Chondrocyte (in vitro differentiated cells): ENCODE results near the gene KTN1. TPM values are rescaled to one million over a fixed set of nuclear protein-coding genes. Genes with fewer than 3 reads are reported as not detected.

ENCODE experiments used
- DNase-seq: peaks from one replicate; pipeline ENCODE4 v3.0.0; 2021; ENCODE audit warnings: mixed read lengths, low spot score
- H3K27ac Mint-ChIP-seq: one replicate; pipeline ENCODE4 v1.8.0; 2021; ENCODE audit warnings: mild to moderate bottlenecking, moderate library complexity, mixed read lengths; ENCODE audit not compliant: unreplicated experiment
- H3K27me3 Mint-ChIP-seq: 2 replicates; pipeline ENCODE4 v1.8.0; 2021; ENCODE audit warnings: low read depth, mixed read lengths
- H3K36me3 Mint-ChIP-seq: 2 replicates; pipeline ENCODE4 v1.8.0; 2021; ENCODE audit warnings: low read depth, mixed read lengths
- H3K4me1 Mint-ChIP-seq: 2 replicates; pipeline ENCODE4 v1.8.0; 2021; ENCODE audit warnings: low read depth, mild to moderate bottlenecking, mixed read lengths
- H3K4me3 Mint-ChIP-seq: one replicate; pipeline ENCODE4 v1.8.0; 2021; ENCODE audit warnings: mild to moderate bottlenecking, moderate library complexity, mixed read lengths; ENCODE audit not compliant: unreplicated experiment
- H3K9me3 Mint-ChIP-seq: 2 replicates; pipeline ENCODE4 v1.8.0; 2021; ENCODE audit warnings: low read depth, mixed read lengths
- total RNA-seq: library from RNA; stranded (reverse); gene quantifications from 3 replicates; pipeline ENCODE4 v1.2.1, GENCODE V29; 2021
- TF ChIP-seq, protein P1 (sequence below): fragments of 200-600 bp; sonication (generic); IDR thresholded peaks from 2 replicates; pipeline ENCODE4 v1.5.0; 2021; ENCODE audit warnings: antibody characterized with exemption, mild to moderate bottlenecking, moderate library complexity

KTN1 gene
- total RNA-seq, 1 donor from 2014 or later: 137 TPM

DNA sequence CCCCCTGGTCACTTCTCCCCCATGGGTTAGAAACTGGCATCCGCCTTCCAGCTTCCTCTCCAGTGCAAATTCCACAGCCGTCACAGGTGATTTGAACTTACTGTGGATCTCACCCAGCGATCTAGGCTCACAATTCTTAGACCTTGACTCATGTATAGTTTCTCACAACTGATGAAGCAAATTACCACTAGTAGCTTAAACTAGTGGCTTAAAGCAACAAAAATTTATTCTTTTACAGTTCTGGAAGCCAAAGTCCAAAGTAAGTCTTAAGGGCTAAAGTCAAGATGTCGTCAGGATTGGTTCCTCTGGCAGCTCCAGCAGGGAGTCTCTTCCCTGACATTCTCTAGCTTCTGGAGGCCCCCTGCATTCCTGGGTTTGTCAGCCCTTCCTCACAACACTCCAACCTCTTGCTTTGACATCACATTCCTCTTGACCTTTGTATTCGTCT lies 117.4 kb downstream of the KTN1 start:
- H3K27me3 Mint-ChIP-seq: no peaks in the 10 kb centered on the region
- TF ChIP-seq, protein P1, sequence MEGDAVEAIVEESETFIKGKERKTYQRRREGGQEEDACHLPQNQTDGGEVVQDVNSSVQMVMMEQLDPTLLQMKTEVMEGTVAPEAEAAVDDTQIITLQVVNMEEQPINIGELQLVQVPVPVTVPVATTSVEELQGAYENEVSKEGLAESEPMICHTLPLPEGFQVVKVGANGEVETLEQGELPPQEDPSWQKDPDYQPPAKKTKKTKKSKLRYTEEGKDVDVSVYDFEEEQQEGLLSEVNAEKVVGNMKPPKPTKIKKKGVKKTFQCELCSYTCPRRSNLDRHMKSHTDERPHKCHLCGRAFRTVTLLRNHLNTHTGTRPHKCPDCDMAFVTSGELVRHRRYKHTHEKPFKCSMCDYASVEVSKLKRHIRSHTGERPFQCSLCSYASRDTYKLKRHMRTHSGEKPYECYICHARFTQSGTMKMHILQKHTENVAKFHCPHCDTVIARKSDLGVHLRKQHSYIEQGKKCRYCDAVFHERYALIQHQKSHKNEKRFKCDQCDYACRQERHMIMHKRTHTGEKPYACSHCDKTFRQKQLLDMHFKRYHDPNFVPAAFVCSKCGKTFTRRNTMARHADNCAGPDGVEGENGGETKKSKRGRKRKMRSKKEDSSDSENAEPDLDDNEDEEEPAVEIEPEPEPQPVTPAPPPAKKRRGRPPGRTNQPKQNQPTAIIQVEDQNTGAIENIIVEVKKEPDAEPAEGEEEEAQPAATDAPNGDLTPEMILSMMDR: no peak
- peaks cover 14% of the 10 kb centered on the region for H3K4me1 Mint-ChIP-seq
- H3K4me3 Mint-ChIP-seq: no peak overlapping the region
- H3K36me3 Mint-ChIP-seq: peaks cover 7% of the 10 kb centered on the region
- no peak overlapping the region for H3K27ac Mint-ChIP-seq
- peaks cover 8% of the 10 kb centered on the region for H3K9me3 Mint-ChIP-seq
- DNase-seq: no peak

DNA sequence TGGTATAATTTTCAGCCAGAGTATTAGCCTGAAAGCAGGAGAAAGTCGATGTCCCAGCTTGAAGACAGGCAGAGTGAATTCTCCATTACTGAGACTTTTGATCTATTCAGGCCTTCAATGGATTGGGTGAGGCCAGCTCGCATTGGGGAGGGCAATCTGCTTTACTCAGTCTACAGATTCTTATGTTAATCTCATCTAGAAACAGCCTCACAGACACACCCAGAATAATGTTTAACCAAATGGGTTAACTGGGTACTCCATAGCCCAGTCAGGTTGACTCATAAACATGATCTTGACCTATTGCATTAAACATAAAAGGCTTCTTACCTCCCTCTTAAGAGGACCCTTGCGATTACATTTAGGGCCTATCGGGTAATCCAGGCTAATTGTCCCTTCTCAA lies 118.0 kb downstream of the KTN1 start:
- TF ChIP-seq, protein P1: no peak
- Mint-ChIP-seq H3K27ac (no peak overlapping the region), H3K9me3 (peaks cover 8% of the 10 kb centered on the region), H3K36me3 (peaks cover 7% of the 10 kb centered on the region), H3K4me1 (peaks cover 14% of the 10 kb centered on the region), H3K27me3 (no peaks in the 10 kb centered on the region), H3K4me3 (no peak overlapping the region)
- no peak for DNase-seq

DNA sequence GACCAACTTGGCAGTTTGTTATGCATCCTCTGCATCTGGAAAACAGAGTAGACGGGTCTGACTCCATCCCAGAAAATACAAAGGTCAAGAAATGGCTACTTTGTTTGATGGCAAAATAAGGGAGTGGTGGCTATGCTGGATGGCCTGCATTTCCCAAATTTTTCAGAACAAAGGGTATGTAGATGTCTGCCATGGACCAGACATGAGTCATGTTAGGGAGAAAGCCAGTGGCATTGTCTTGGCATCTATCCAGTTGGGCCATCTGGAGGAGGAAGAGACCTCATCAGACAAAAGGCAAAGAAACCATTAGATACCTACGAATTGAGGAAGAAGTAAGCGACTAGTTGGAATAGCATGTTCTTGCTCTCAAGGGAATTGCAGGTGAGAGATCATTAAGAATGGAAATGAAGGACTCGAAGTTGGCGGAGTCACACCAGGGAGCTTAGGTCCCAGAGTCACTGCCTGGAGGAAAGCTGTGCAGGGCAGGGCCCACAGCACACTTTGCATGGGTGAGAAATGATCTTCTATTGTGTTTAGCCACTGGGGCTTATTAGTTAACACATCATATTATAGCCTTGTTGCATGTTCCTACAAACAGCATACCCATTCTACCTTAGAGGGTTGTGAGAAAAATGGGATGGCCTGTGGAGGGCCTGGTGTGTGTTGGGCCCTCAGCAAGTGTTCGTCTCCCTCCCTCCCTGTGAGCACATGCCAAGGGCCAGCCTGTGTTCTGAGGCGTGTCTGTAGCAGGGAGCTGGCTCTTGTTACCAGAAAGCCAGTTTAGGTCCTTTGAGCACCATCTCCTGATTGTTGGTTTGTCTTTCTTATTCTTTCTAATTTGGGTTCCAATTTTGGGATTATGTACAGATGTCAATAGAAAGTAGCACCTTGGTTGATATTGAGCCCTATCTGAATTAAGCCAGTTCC lies 119.4 kb downstream of the KTN1 start:
- Mint-ChIP-seq H3K36me3 (peaks cover 5% of the 10 kb centered on the region), H3K27me3 (no peaks in the 10 kb centered on the region), H3K4me1 (peaks cover 14% of the 10 kb centered on the region), H3K27ac (no peak overlapping the region), H3K4me3 (no peak overlapping the region), H3K9me3 (peaks cover 8% of the 10 kb centered on the region)
- DNase-seq: no peak
- TF ChIP-seq, protein P1: no peak

DNA sequence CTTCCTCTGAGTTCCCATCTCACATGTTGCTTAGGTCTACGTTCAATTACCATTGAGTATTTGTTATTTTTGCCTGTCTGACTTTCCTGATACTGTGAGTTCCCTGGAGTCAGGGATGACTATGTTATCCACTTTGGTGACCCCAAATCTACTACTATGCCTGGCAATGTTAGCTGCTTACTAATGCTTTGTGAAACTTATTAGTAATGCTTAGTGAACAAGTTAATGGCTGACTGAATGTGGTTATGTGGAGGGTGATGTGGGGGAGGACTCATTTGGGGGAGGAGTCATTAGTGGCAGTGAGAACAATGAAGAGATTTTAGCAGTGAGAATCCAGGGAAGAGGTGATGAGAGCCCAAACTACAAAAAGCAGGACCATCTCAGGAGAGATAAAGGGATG lies 121.6 kb downstream of the KTN1 start:
- TF ChIP-seq, protein P1: no peak
- peaks cover 14% of the 10 kb centered on the region for H3K4me1 Mint-ChIP-seq
- H3K36me3 Mint-ChIP-seq: peaks cover 5% of the 10 kb centered on the region
- H3K4me3 Mint-ChIP-seq: no peak overlapping the region
- no peak overlapping the region for H3K27ac Mint-ChIP-seq
- H3K9me3 Mint-ChIP-seq: peaks cover 8% of the 10 kb centered on the region
- no peak for DNase-seq
- H3K27me3 Mint-ChIP-seq: no peaks in the 10 kb centered on the region

DNA sequence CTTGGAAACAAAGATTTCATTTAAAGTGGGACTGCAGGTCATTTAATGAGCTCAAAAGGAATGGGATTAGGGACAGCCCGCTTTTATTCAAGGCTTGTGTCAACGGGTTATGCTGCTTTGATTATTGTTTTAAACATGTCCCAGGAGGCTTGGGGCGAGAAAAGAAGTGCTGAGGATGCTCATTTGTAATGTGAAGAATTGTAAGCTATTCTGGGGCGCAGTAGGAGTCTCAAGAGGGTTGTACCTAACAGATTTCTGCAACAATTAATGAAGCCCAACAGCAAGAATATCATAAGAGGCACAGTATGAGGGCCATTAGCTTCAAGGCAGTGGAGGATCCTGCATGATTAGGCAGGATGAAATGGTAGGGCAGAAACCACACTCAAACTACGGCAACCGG lies 122.5 kb downstream of the KTN1 start:
- Mint-ChIP-seq H3K4me3 (no peak overlapping the region), H3K9me3 (peaks cover 8% of the 10 kb centered on the region), H3K27ac (no peak overlapping the region), H3K36me3 (peaks cover 5% of the 10 kb centered on the region), H3K27me3 (no peaks in the 10 kb centered on the region), H3K4me1 (peaks cover 9% of the 10 kb centered on the region)
- TF ChIP-seq, protein P1: no peak
- no peak for DNase-seq
